Neural progenitor cell (in vitro differentiated cells): ENCODE measurements around the gene HSD17B8.

Experiments
- CTCF ChIP-seq: fragments of 200-600 bp; sonication (generic); IDR thresholded peaks from 2 replicates; pipeline ENCODE4 v1.5.1; 2017; ENCODE audit warnings: antibody characterized with exemption, mild to moderate bottlenecking
- EZH2 ChIP-seq: fragments of 200-600 bp; sonication (generic); IDR thresholded peaks from 2 replicates; pipeline ENCODE4 v1.6.1; 2017; ENCODE audit warnings: antibody characterized with exemption, mild to moderate bottlenecking, moderate library complexity
- EZH2phosphoT487 ChIP-seq: fragments of 200-600 bp; sonication (generic); IDR thresholded peaks from 2 replicates; pipeline ENCODE4 v1.6.1; 2017; ENCODE audit warnings: antibody characterized with exemption

- TF ChIP-seq CTCF = no peak
- TF ChIP-seq EZH2 = no peak
- TF ChIP-seq EZH2phosphoT487 = no peak
Measured at GRCh38 chr6:33156964-33157363, 47.5 kb upstream of the HSD17B8 start.
